Measurements from ENCODE around the gene HEYL.
"Not testable (repeated sequence)": the region's sequence is repeated elsewhere in the genome, so short reads cannot be mapped to it uniquely, and the experiment has no call there.

HEYL gene

DNA sequence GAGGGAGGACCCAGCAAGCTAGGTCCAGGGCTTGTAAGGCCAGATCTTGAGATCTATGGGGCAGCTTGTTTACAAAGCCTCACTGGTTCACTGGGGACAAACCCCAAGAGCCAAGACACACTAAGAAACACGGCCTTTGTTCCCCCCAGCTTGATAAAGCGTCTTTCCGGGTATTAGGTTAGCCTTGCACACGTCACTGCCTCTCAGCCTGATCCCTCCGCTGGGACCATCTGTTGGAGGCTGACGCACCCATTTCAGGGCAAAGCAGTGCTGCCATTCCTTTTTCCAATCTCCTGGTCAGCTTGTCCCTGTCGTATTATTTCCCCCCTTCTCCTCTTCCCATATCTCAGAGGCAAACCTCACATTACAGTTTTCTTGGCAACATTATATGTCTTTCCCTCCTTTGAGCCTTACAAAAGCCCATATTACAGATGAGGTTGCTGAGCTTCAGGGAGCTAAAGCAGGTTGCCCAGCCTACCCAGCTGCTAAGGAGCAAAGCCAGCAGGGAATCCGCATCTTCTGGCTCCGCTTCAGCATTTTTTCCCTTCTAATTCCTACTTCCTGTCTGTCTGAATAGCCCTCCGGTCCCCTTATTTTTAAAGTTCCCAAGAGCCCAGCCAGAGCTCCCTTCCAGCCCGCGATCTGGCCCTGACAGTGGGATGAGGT, 4.1 kb downstream of the HEYL start:
- DNase-seq, result no peak

DNA sequence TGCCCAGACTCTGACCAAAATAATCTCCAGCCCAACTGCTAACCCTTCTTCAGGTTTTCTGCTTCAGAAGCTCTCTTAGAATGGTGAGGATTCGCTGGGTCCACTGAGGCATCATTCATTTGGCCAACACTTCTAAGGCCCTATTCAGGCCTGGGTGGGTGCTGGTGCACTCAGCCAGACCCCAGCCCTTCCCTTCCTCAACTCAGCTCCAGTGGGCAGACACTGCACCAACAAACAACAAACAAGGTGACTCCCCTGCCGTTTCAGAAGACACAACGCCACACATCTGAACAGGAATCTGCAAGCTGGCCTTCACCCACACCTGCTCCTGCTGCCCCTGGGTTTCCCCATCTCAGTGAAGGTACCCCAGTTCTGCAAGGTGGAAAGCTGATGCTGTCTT, 6.0 kb downstream of the HEYL start:
- DNase-seq, result no peak

DNA sequence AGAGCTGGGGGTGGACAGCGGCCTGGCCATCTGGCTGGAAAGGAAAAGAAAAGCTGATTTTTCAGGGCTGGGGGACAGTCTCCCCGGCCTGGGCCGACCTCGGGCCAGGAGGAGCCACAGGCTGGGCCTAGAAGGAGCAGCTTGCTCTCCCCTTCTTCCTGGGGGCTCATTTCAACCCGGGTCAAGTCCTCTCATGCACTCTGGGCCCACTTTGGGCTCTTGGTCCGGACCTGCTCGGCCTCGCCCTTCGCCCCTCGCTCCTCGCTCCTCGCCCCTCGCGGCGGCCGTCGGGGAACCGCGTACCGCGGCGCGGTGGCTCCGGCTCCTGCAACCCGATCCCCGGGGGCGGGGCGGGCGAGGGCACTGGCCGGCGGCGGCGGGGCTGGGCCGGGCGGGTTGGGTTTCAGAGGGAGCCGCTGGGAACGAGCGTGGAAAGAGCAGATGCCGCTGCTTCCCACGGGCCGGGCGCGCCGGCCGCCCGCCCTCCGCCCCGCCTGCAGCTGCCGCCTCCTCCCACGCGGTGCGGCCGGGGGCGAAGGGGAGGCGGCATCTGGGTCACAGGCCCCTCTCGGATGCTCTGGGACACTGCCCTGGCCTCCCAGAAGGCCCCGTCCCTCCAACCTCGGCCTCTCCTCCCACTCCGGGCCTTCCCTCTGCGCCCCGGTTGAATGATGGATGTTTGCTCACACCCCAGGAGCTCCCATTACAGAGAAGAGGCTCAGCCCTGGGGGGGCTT, 6.6 kb downstream of the HEYL start:
- no peak for DNase-seq

DNA sequence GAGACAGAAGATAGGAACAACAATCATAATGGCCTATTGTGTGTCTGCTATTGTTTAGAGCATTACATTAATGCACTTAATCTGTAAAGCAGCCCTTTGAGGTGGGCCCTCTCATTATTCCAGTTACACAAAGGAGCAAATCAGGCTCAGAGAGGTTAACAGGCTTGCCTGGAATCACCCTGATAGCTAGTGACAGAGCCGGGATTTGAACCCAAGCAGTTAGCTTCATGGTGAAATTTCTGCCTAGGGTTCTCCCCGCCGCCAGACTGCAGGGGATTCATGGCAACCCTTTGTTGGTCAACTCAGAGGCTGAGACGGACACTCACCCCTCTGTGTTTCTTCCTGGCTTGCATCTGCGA, 7.1 kb downstream of the HEYL start:
- no peak for DNase-seq

DNA sequence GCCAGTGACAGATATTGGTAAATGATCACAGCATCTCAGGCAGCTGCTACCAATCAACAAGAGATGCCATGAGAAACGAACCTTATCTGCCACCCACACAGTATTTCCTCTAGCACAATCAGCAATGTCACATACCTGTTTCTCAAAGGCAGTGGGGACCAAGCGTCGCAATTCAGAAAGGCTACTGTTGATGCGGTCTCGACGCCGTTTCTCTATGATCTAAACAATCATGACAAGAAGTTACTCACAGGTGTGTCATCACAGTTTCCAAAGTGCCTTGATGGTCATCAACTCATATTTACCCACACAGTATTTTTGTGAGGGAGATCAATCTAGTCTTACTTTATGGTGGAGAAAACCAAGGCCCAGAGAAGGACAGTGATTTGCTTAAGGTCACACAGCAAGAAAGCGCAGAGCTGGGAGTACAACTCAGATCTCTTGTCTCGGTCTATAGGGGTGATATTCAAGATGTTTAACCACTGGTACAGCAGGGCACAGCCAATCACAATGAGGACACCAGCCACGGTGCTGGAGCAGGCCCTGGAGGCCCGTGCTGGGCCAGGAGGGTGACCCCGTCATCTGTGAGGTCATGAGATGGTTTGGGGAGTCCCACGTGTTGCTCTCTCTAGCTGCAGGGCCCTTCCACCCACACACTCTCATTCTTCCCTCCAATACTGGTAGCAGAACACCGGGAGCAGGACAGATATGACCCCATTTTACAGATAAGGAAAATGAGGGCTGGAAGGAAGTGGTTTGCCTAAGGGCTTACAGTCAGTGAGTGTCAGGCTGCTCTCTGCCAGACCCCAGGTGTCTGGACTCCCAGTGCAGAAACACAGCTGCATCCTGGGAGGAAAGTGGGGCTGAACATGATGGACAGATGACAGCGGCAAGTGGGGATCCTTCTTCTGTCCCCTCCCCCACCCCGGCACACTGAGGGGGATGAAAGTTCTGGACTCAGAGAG, 7.8 kb downstream of the HEYL start:
- DNase-seq, result no peak

DNA sequence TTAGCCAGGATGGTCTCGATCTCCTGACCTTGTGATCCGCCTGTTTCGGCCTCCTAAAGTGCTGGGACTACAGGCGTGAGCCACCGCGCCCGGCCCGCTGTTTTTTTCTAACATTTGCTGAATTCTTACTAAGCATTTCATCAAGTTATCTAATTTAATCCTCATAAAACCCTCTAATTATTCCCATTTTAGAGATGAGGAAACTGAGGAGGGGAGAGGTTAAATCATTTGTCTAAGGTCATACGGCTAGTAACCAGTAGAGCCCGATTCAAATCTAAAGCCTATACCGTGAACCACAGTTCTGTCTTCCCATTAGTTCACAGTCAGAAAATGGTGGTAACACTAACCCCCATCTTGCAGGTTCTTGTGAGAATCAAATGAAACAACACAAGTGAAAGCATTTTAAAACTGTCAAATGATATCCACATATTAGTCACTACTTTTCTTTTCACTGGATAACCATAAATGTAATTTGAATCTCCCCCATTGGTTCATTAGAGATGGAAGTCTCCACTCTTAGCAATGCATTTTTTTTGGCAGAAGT, 10.6 kb downstream of the HEYL start:
- DNase-seq, result no peak

DNA sequence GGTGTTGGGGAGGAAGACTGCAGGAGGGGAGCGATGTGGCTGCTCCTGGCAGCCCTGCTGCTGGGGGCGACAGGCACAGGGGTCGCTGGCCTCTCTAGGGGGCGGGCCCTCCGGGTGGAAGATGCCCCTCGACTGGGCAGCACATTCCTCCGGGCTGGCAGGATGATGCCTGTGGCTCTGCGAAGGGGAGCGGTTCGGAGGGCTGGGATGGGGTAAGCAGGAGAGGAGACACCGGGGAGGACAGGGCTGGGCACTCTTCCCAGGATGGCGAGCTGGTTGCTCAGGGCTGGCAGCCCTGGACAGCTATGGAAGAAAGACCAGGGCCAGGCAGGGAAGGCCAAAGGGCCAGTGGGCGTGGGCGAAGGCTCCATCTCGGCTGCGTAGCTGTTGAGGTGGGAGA, 12.8 kb downstream of the HEYL start:
- DNase-seq, result no peak

DNA sequence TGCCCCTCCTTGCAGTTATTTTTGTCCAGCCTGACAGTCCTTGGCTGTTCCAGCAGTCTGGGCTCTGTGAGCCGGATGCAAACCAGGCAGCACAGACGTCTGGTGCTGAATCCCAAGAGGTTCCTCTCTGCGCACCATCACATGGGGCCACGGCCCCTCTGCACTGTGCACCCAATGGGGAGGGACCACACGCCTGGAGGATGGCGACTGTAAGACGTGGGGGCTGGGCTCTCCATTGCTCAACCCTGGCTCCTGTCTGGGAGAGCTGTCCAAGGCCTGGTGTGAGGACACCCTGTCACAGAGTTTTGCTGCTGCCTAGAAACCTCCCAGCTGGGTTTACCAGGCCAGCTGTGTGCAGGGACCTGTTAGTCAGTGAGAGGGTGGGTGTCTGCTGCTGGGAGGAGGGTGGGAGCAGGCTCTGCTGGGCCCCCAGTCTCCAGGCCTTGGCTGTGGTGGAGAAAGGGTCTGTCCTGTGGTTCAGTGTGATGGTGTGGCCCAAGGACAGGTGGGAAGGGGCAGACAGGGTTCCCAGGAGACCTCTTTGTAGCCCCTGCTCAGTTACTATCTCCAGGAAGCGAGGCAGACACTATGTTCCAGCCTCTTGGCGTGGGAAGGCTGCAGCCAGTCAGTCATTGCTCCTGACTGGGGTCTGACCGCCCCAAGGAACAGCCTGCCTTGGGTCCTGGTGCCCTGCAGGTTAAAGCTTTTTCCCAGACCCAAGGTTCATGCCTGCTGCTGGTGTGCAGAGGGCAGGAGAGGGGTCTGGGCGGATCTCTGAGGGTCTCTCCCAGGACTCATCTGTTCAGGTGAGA, 13.8 kb downstream of the HEYL start:
- DNase-seq, result no peak

DNA sequence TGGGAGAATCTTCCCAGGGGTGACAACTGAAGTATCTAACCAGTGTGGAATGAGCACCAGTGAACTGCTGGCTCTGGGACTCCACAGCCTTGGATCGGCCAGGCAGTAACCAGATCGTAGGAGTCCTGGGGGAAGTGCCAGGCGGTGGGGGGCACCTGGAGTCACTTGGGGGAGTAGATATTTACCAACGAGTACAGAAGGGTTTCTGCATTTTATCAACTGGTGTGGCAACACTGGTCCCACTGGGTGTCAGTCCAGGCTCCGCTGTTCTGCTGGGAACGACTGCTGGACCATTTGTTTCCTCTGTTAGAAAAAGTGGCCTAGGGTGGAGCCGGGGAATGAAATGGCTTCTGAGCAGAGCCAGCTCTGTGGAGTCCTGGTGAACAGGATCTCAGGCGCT, 14.4 kb downstream of the HEYL start:
- DNase-seq, result no peak

DNA sequence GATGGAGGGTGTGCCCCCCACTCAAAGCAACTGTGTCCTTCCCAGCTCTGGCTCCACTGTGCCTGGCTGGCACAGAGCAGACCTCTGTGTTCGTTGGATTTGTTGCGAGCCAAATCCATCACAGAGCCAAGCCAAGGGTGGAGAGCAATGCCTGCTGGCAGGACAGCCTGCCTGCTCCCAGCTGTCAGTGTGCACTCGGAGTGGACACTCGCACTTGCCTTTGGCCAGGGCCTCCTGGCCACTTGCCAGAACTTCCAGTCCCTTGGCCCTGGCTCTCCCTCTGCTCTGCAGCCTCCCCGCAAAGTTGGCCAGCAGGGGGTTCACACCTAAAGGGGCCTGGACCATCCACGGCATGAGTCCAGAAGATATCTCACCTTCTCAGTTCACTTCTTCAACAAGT, 16.4 kb downstream of the HEYL start:
- no peak for DNase-seq

DNA sequence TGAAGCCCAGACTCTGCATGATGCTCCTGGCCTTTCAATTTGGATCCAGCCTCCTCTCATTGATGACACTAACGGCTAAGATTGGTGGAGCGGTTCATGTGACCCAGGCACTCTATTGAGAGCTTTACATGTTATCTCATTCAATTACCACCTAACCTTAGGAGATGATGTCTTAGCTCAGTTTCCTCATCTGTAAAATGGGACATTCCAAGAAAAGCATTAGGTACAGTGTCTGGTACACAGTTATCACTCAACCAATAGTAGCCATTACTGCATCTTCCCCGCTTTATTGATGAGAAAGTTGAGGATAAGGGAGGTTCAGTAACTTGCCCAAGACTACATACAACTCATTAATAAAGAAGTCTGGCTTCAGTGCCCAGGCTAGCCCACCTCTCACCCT, 17.0 kb downstream of the HEYL start:
- no peak for DNase-seq

DNA sequence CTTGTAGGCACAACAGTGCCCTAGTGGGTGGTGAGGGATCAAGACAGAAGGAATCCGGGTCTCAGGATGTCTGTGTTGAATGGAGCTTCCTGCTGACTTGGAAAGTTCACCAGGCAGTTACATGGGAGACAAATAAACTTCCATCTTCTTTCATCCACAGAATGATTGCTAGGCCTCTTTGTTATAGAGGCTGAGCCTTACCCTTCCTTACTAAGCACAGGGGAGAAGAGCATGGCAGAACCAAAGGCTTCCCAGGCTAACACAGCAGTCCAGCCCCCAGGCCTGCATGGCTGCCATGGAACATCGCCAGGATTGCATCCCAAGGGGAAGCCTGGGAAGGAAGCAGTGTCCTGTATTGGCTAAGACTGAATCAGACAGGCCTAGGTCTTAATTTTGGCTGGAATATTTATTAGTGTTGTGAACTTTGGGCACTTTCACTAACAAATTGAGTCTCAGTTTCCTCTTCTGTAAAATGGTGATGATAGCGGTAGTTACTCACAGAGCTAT, 18.7 kb downstream of the HEYL start:
- DNase-seq, result no peak

DNA sequence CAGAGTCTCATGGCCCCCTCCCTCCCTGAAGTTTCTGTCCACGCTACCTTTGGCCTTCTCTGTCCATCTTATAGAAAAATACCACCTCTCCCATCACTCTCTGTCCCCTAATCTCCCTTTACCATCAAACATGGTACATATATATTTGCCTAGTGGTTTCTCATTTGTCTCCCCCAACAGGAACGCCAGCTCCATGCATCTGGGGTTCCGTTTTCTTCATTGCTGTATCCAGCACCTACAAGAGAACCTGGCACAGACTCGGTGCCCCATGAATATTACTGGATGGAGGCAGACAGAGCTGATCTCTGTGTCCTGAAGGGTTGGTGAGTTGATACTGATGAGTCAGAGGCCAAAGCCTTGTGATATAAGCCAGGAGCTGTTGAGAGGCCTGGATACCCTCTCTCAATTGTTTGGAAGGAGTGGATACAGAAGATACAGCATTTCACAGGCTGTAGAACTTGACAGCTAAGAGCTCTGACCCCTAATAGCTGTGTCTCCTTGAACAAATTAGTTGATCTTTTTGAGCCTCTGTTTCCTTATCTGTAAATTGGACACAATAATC, 21.9 kb downstream of the HEYL start:
- no peak for DNase-seq

DNA sequence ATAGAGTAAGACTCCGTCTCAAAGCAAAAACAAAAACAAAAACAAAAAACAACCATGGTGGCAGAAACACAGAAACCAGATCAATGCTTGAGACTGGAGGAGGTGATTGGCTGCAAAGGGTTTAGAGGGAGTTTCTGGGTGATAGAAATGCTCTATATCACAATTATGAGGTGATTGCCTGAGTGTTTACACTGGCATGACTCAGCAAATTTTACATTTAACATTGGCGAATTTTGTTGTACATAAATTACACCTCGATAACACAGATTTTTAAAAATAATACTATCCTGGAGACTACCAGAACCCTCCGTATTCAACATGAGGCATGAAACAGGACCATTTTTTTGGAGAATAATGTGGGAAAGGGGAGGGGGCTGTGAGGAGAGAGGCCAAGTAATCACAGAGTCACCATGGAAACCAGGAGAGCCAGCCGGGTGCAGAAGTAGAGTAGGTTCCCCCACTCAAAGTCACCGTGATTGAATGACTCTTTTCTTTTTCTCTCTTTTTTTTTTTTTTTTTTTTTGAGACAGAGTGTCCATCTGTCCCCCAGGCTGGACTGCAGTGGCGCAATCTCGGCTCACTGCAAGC, 24.3 kb downstream of the HEYL start:
- DNase-seq, result no peak

DNA sequence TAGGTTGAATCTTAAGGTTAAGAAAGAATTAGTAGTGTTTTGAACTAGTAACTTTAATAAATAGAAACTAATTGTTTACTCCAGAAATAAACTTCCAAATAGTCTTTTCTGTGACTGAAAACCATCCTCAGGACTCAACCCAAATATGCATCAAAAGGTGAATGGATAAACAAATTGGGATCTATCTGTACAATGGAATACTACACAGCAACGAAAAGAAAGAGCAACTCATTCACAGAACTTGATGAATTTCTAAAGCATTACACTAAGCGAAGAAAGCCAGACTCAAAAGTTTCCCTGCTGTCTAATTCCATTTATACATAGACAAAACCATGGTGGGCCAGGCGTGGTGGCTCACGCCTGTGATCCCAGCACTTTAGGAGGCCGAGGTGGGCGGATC, 25.0 kb downstream of the HEYL start:
- DNase-seq, result no peak

DNA sequence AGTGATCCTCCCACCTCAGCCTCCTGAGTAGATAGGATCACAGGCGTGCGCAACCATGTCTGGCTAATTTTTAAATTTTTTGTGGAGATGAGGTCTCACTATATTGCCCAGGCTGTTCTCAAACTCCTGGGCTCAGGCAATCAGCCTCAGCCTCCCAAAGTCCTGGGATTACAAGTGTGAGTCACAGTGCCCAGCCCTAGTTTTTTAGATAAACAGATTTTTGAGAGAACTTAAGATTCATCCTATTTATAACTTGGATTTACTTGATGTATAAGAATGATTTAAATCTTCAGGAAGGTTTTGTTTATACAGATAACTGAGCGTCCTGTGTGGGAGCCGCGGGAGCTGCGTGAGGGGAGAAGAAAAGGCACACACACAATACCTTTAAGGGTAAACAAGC, 26.2 kb downstream of the HEYL start:
- no peak for DNase-seq

DNA sequence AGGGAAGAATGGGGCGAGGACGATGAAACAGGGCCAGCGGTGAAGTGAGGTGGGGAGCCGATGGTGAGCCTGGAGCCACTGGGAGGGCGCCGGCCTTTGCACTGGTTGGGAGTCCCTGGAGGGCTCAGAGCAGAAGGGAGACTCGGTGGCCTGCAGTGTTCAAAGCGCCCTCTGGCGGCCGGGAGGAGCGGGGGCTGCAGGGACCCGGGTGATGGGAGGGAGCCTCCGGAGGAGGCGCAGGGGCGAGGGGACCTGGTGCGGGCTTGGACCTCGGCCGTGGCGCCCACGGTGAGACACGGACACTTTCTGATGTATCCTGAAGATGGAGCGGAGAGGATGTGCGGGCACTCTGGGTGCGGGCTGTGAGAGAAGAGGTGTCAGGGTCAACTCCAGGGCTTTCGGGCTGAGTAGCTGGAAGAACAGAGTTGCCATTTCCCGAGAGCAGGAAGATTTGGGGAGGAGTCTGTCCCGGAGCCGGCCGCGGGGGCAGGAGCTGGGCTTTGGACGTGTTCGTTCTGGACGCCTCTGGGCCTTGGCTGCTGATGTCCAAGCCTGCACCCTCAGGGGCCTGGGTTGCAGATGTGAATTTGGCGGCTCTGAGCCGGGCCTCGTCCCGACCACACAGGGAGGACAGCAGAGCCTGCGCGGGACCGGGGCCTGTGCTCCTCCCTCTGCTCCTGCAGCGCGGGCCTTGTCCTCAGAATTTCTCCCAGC, 29.7 kb downstream of the HEYL start:
- peak; percentile 86 for DNase-seq

DNA sequence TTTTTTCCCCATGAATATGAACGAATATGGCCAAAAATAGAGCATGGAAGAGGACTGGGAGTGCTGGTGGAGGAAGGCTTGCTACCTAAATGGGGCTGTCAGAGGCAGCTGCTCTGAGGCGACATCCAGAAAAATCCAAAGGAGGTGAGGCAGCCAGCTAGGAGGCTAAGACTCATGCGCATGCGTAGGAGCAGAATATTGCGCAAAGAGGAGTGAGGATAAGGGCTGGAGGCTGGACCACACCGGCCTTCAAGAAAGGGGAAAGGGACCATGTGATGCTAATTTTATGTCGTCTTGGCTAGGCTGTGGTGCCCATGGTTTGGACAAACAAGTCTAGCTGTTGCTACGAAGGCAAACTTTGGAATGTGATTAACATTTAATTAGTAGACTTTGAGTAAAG, 30.5 kb downstream of the HEYL start:
- DNase-seq, result no peak

DNA sequence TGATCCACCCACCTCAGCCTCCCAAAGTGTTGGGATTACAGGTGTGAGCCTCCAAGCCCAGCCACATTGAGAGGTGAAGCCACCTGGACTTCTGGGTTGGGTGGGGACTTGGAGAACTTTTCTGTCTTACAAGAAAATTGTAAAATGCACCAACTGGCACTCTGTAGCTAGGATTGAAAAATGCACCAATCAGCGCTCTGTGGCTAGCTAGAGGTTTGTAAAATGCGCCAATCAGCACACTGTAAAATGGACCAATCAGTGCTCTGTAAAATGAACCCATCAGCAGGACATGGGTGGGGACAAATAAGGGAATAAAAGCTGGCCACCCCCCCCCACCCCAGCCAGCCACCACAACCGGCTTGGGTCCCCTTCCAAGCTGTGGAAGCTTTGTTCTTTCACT, 35.8 kb downstream of the HEYL start:
- DNase-seq, result not testable (repeated sequence)

DNA sequence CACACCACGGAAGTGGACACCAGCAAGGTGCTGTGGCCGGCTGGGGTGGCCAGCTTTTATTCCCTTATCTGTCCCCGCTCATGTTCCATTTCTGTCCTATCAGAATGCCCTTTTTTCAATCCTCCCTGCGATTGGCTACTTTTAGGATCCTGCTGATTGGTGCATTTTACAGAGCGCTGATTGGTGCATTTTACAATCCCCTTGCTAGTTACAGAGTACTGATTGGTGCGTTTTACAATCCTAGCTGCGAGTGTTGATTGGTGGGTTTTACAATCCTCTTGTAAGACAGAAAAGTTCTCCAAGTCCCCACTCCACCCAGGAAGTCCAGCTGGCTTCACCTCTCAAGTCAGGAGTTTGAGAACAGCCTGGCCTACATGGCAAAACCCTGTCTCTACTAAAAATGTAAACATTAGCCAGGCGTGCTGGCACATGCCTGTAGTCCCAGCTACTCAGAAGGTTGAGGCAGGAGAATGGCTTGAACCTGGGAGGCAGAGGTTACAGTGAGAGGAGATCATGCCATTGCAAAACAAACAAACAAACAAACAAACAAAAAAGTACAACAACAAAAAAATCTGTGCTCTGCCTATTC, 37.7 kb downstream of the HEYL start:
- DNase-seq, result not testable (repeated sequence)

DNA sequence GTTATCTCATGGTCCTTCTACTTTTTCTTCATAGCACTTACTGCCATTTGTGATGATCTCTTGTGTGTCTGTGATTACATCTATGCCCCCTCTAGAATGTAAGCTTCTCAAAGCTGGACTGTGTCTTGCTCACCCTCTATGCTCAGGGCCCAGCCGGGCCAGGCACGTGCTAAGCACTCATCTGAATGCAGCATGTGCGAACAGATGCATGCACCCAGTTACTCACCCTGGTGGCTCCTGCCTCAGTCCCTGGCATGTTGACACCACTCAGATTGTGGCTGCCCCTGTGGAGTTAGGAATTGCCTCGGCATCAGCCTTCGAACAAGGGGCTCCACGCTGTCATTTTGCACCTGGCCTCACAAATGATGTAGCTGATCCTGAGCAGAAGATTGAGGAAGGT, 43.3 kb downstream of the HEYL start:
- no peak for DNase-seq
